GM12878 (cell line): ENCODE results near the gene DLK1.

Experiments used
- EZH2 ChIP-seq: IDR thresholded peaks from 2 replicates; pipeline ENCODE4 v1.6.1; 2012; ENCODE audit warnings: low read depth, mild to moderate bottlenecking, control low read depth, inconsistent platforms, low read length, borderline replicate concordance; ENCODE audit not compliant: control insufficient read depth
- FOXM1 ChIP-seq: IDR thresholded peaks from 2 replicates; pipeline ENCODE4 v1.6.1; 2012; ENCODE audit warnings: low read depth, mild to moderate bottlenecking, inconsistent platforms, low read length, moderate library complexity
- MXI1 ChIP-seq: fragments of 150-350 bp; IDR thresholded peaks from 2 replicates; pipeline ENCODE4 v1.6.1; 2011; ENCODE audit warnings: low read depth, mild to moderate bottlenecking, inconsistent platforms, low read length, improper control_type of control experiment
- NFIC ChIP-seq: IDR thresholded peaks from 2 replicates; pipeline ENCODE4 v1.6.1; 2012; ENCODE audit warnings: low read depth, mild to moderate bottlenecking, inconsistent platforms, low read length, moderate library complexity
- NR2C1 ChIP-seq: fragments of 450-650 bp; IDR thresholded peaks from 2 replicates; pipeline ENCODE4 v1.6.1; 2017; ENCODE audit warnings: antibody characterized with exemption, mild to moderate bottlenecking, moderate library complexity
- POLR2A ChIP-seq: IDR thresholded peaks from 2 replicates; pipeline ENCODE4 v1.6.1; 2011; ENCODE audit warnings: low read depth, mild to moderate bottlenecking, low read length
- TF ChIP-seq, protein P1 (sequence below), 3 experiments: IDR thresholded peaks in 2 of 3; conservative IDR thresholded peaks in 1 of 3; 2 replicates each; pipeline ENCODE4 v1.5.1; 2011; ENCODE audit warnings: low read depth in 3 of 3, low read length in 3 of 3, mild to moderate bottlenecking in 3 of 3, control low read depth in 2 of 3, moderate library complexity in 2 of 3, inconsistent platforms in 1 of 3, mixed read lengths in 1 of 3; ENCODE audit not compliant: control insufficient read depth in 2 of 3, insufficient read depth in 1 of 3; ENCODE audit errors: extremely low read depth in 1 of 3

DNA sequence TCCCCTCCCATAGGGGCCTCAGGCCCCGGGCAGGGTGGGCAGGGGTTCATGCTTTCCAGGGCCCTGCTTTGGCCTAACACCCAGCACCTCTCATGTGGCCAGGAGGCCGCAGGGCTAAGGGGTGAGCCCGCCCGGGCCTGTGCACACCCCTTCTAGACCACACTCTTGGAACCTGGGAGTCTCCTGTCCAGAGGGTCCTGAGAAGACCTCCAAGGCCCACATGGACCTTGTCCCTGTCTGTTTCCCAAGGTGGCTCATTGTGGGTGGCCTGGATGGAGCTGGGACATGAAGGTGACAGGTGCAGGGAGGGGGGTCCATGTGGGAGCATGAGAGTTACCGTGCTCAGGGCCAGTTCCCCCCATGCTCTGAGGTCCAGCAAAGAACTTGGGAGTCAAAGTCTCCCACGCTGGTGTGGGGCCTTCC is 11.6 kb downstream of the DLK1 start:
- TF ChIP-seq MXI1 (no peak), EZH2 (no peak), NR2C1 (no peak), POLR2A (no peak), FOXM1 (no peak), NFIC (no peak)
- TF ChIP-seq, protein P1, sequence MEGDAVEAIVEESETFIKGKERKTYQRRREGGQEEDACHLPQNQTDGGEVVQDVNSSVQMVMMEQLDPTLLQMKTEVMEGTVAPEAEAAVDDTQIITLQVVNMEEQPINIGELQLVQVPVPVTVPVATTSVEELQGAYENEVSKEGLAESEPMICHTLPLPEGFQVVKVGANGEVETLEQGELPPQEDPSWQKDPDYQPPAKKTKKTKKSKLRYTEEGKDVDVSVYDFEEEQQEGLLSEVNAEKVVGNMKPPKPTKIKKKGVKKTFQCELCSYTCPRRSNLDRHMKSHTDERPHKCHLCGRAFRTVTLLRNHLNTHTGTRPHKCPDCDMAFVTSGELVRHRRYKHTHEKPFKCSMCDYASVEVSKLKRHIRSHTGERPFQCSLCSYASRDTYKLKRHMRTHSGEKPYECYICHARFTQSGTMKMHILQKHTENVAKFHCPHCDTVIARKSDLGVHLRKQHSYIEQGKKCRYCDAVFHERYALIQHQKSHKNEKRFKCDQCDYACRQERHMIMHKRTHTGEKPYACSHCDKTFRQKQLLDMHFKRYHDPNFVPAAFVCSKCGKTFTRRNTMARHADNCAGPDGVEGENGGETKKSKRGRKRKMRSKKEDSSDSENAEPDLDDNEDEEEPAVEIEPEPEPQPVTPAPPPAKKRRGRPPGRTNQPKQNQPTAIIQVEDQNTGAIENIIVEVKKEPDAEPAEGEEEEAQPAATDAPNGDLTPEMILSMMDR (IDR thresholded peaks at IDR 0.05 in 2 of 3, conservative IDR thresholded peaks at IDR 0.05 in 1 of 3; ENCODE audit: control insufficient read depth in 2 of 3, extremely low read depth in 1 of 3, insufficient read depth in 1 of 3, low read depth in 3 of 3, low read length in 3 of 3), result no peak
